ENCODE results near the gene EXT2.

GRCh38 chr11:44176546-44177213, 81.2 kb downstream of the EXT2 start:
- TF ChIP-seq CTCF (IDR thresholded peaks at IDR 0.05 in 4 of 5, conservative IDR thresholded peaks at IDR 0.05 in 1 of 5) (no peak), POLR2A (IDR thresholded peaks at IDR 0.05) (no peak)
